GM19240 (cell line): ENCODE measurements around the gene WDR75.

Experiments
- DNase-seq: peaks from one replicate; pipeline ENCODE4 v3.0.0; 2011; ENCODE audit warnings: low spot score; ENCODE audit not compliant: insufficient read length

The WDR75 gene

GRCh38 chr2:189498205-189498604 lies 56.9 kb downstream of the WDR75 start:
- DNase-seq = no peak

- no peak for DNase-seq
These were observed 57.9 kb downstream of the WDR75 start for GRCh38 chr2:189499137-189499536.

GRCh38 chr2:189500456-189501160 lies 59.3 kb downstream of the WDR75 start:
- DNase-seq = no peak

GRCh38 chr2:189501487-189501886 lies 60.2 kb downstream of the WDR75 start:
- no peak for DNase-seq

- no peak for DNase-seq
These were observed 61.4 kb downstream of the WDR75 start for GRCh38 chr2:189502714-189503113.

GRCh38 chr2:189504238-189504637 lies 63.0 kb downstream of the WDR75 start:
- no peak for DNase-seq

- DNase-seq = no peak
These were observed 64.2 kb downstream of the WDR75 start for GRCh38 chr2:189505492-189505891.

GRCh38 chr2:189506514-189506976 lies 65.3 kb downstream of the WDR75 start:
- no peak for DNase-seq

GRCh38 chr2:189511210-189511959 lies 70.1 kb downstream of the WDR75 start:
- no peak for DNase-seq

- DNase-seq = no peak
These were observed 70.7 kb downstream of the WDR75 start for GRCh38 chr2:189511960-189512319.

GRCh38 chr2:189512879-189513278 lies 71.6 kb downstream of the WDR75 start:
- no peak for DNase-seq

- no peak for DNase-seq
These were observed 72.8 kb downstream of the WDR75 start for GRCh38 chr2:189514104-189514503.

GRCh38 chr2:189515264-189515663 lies 74.0 kb downstream of the WDR75 start:
- DNase-seq = no peak

- no peak for DNase-seq
These were observed 75.3 kb downstream of the WDR75 start for GRCh38 chr2:189516546-189516945.

- DNase-seq = no peak
These were observed 76.7 kb downstream of the WDR75 start for GRCh38 chr2:189517847-189518535.

GRCh38 chr2:189519631-189520387 lies 78.5 kb downstream of the WDR75 start:
- DNase-seq = no peak

- no peak for DNase-seq
These were observed 80.6 kb downstream of the WDR75 start for GRCh38 chr2:189521699-189522434.

- no peak for DNase-seq
These were observed 81.3 kb downstream of the WDR75 start for GRCh38 chr2:189522435-189523151.

GRCh38 chr2:189524746-189525145 lies 83.5 kb downstream of the WDR75 start:
- no peak for DNase-seq
